K562 (cell line): Measurements from ENCODE around the gene MPDU1.

Experiments used
- SIX5 ChIP-seq, 2 experiments: IDR thresholded peaks; 2 replicates each; pipeline ENCODE4 v1.6.1; 2011; ENCODE audit warnings: low read length in 2 of 2, borderline replicate concordance in 1 of 2, low read depth in 1 of 2, mild to moderate bottlenecking in 1 of 2, moderate library complexity in 1 of 2; ENCODE audit not compliant: insufficient read depth in 1 of 2
- TAF9B ChIP-seq: fragments of 450-650 bp; IDR thresholded peaks from 2 replicates; pipeline ENCODE4 v1.6.1; 2018; ENCODE audit warnings: mild to moderate bottlenecking; ENCODE audit not compliant: partially characterized antibody

DNA sequence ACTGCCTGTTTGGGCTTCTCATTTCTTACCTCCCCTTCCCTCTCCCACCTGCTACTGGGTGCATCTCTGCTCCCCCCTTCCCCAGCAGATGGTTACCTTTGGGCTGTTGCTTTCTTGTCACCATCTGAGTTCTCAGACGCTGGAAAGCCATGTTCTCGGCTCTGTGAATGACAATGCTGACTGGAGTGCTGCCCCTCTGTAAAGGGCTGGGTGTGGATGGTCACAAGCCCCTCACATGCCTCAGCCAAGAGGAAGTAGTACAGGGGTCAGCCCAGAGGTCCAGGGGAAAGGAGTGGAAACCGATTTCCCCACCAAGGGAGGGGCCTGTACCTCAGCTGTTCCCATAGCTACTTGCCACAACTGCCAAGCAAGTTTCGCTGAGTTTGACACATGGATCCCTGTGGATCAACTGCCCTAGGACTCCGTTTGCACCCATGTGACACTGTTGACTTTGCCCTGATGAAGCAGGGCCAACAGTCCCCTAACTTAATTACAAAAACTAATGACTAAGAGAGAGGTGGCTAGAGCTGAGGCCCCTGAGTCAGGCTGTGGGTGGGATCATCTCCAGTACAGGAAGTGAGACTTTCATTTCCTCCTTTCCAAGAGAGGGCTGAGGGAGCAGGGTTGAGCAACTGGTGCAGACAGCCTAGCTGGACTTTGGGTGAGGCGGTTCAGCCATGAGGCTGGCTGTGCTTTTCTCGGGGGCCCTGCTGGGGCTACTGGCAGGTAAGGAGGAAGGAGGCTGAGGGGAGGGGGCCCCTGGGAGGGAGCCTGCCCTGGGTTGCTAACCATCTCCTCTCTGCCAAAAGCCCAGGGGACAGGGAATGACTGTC lies 4.4 kb upstream of the MPDU1 start, which contains the start of gene CD68:
- TF ChIP-seq SIX5 (IDR thresholded peaks at IDR 0.05; ENCODE audit: borderline replicate concordance in 1 of 2, insufficient read depth in 1 of 2, low read depth in 1 of 2, low read length in 2 of 2) (no peak), TAF9B (no peak)
